Measurements from ENCODE around the gene SERPINA3.
"Not testable (repeated sequence)": the region's sequence is repeated elsewhere in the genome, so short reads cannot be mapped to it uniquely, and the experiment has no call there.

SERPINA3 gene
- long read RNA-seq, donor 1 = 0 reads
- long read RNA-seq, donor 2 = 0 reads
- long read RNA-seq, donor 3 = 0 reads
- long read RNA-seq, donor 4 = 0 reads
- long read RNA-seq, donor 5 = 0 reads
- long read RNA-seq, donor 6 = 0 reads
- long read RNA-seq, donor 7 = 0 reads
- long read RNA-seq, donor 8 = 0 reads

GRCh38 chr14:94612174-94612573, at the start of gene SERPINA3:
Gene SERPINA3, plus strand, starts transcription at chr14:94612391. Its CDS starts 2,051 bp downstream, at chr14:94614442.
- no peak for DNase-seq

- DNase-seq = no peak
Observed at GRCh38 chr14:94562941-94563883, 49.0 kb upstream of the SERPINA3 start.

- DNase-seq = no peak
Observed at GRCh38 chr14:94564381-94564780, 47.8 kb upstream of the SERPINA3 start.

- DNase-seq = no peak
Observed at GRCh38 chr14:94568186-94568585, 44.0 kb upstream of the SERPINA3 start.

- DNase-seq = no peak
Observed at GRCh38 chr14:94569381-94570001, 42.7 kb upstream of the SERPINA3 start.

- DNase-seq = no peak
Observed at GRCh38 chr14:94570002-94570400, 42.2 kb upstream of the SERPINA3 start.

- no peak for DNase-seq
Observed at GRCh38 chr14:94570440-94570839, 41.8 kb upstream of the SERPINA3 start.

GRCh38 chr14:94571395-94571794, 40.8 kb upstream of the SERPINA3 start:
- no peak for DNase-seq

- DNase-seq = no peak
Observed at GRCh38 chr14:94571950-94572349, 40.2 kb upstream of the SERPINA3 start.

GRCh38 chr14:94572637-94573303, 39.4 kb upstream of the SERPINA3 start:
- no peak for DNase-seq

GRCh38 chr14:94573475-94574277, 38.5 kb upstream of the SERPINA3 start:
- DNase-seq = no peak

- DNase-seq = no peak
Observed at GRCh38 chr14:94574336-94574735, 37.9 kb upstream of the SERPINA3 start.

- DNase-seq = no peak
Observed at GRCh38 chr14:94575730-94576585, 36.2 kb upstream of the SERPINA3 start.

GRCh38 chr14:94577472-94577871, 34.7 kb upstream of the SERPINA3 start:
- DNase-seq = not testable (repeated sequence)

- no peak for DNase-seq
Observed at GRCh38 chr14:94578712-94579111, 33.5 kb upstream of the SERPINA3 start.

- no peak for DNase-seq
Observed at GRCh38 chr14:94581127-94581999, 30.8 kb upstream of the SERPINA3 start, which contains the start of gene SERPINA5. Gene SERPINA5, plus strand, starts transcription at chr14:94581426. Its CDS starts 5,937 bp downstream, at chr14:94587363.

- DNase-seq = no peak
Observed at GRCh38 chr14:94582199-94582750, 29.9 kb upstream of the SERPINA3 start.

GRCh38 chr14:94582851-94583250, 29.3 kb upstream of the SERPINA3 start:
- no peak for DNase-seq

- no peak for DNase-seq
Observed at GRCh38 chr14:94583557-94583956, 28.6 kb upstream of the SERPINA3 start.
